GM12801 (cell line): ENCODE results near the gene KCTD20.

Source experiments
- CTCF ChIP-seq: IDR thresholded peaks from one replicate; pipeline ENCODE4 v1.5.1; 2011; ENCODE audit warnings: control low read depth; ENCODE audit not compliant: insufficient read length; ENCODE audit errors: extremely low read depth

The KCTD20 gene

GRCh38 chr6:36501686-36502085 is 58.9 kb downstream of the KCTD20 start:
- no peak for TF ChIP-seq CTCF

- TF ChIP-seq CTCF, result no peak
Observed at GRCh38 chr6:36504181-36504580, 61.4 kb downstream of the KCTD20 start.

GRCh38 chr6:36504982-36505381 is 62.2 kb downstream of the KCTD20 start:
- no peak for TF ChIP-seq CTCF

- no peak for TF ChIP-seq CTCF
Observed at GRCh38 chr6:36505744-36506534, 63.1 kb downstream of the KCTD20 start.

GRCh38 chr6:36506611-36507010 is 63.8 kb downstream of the KCTD20 start:
- no peak for TF ChIP-seq CTCF

- TF ChIP-seq CTCF, result no peak
Observed at GRCh38 chr6:36508532-36508931, 65.7 kb downstream of the KCTD20 start.

- no peak for TF ChIP-seq CTCF
Observed at GRCh38 chr6:36510365-36510764, 67.6 kb downstream of the KCTD20 start.
